BLaER1 (cell line): Measurements from ENCODE around the gene TRRAP.

Experiments used
- H3K27ac ChIP-seq: shearing (Covaris generic); formaldehyde crosslinking; 2 replicates; pipeline ENCODE4 v1.8.1; 2022
- H3K27me3 ChIP-seq: shearing (Covaris generic); formaldehyde crosslinking; 2 replicates; pipeline ENCODE4 v1.8.1; 2022
- H3K36me3 ChIP-seq: shearing (Covaris generic); formaldehyde crosslinking; 2 replicates; pipeline ENCODE4 v1.8.1; 2022
- H3K4me1 ChIP-seq: shearing (Covaris generic); formaldehyde crosslinking; 2 replicates; pipeline ENCODE4 v1.8.1; 2022
- H3K4me2 ChIP-seq: shearing (Covaris generic); formaldehyde crosslinking; 2 replicates; pipeline ENCODE4 v1.8.1; 2022
- H3K4me3 ChIP-seq: shearing (Covaris generic); formaldehyde crosslinking; 2 replicates; pipeline ENCODE4 v1.8.1; 2022
- H3K9ac ChIP-seq: shearing (Covaris generic); formaldehyde crosslinking; 2 replicates; pipeline ENCODE4 v1.8.1; 2022
- H3K9me3 ChIP-seq: shearing (Covaris generic); formaldehyde crosslinking; 2 replicates; pipeline ENCODE4 v1.8.1; 2022
- H4K20me1 ChIP-seq: shearing (Covaris generic); formaldehyde crosslinking; 2 replicates; pipeline ENCODE4 v1.8.1; 2022
- Cebpa-rat ChIP-seq: shearing (Covaris generic); IDR thresholded peaks from 2 replicates; pipeline ENCODE4 v1.8.1; 2022

The TRRAP gene

DNA sequence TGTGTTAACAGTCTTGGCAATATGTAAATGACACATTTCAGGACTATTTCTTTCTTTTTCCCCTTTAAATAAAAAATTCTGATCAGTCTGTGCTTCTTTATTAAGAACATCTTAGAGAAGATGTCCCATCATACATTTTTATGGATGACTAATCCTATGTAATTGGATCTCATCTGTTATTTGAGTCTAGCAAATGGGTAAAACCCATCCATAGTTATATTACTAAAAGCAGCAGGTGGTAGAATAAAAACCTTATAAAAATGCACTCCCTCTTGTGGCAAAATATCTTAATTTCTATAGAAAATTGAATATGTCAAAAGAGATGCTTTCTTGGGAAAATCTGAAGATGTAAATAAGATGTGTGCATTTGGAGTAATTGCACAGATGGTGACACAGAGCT, 35.3 kb downstream of the TRRAP start:
- no peaks in the 10 kb centered on the region for H3K4me1 ChIP-seq
- peaks cover 96% of the 10 kb centered on the region for H3K36me3 ChIP-seq
- no peaks in the 10 kb centered on the region for H3K9me3 ChIP-seq
- H3K27me3 ChIP-seq: no peaks in the 10 kb centered on the region
- H4K20me1 ChIP-seq: peaks cover 33% of the 10 kb centered on the region
- no peak for TF ChIP-seq Cebpa-rat
- H3K9ac ChIP-seq: no peak overlapping the region
- no peak overlapping the region for H3K4me2 ChIP-seq
- no peak overlapping the region for H3K4me3 ChIP-seq
- H3K27ac ChIP-seq: no peak overlapping the region

- Histone ChIP-seq H3K36me3 (peaks cover 97% of the 10 kb centered on the region), H3K4me2 (no peak overlapping the region), H3K9ac (no peak overlapping the region), H3K27ac (no peak overlapping the region), H4K20me1 (peaks cover 45% of the 10 kb centered on the region), H3K27me3 (no peaks in the 10 kb centered on the region), H3K9me3 (no peaks in the 10 kb centered on the region), H3K4me1 (no peaks in the 10 kb centered on the region), H3K4me3 (no peak overlapping the region)
- TF ChIP-seq Cebpa-rat: no peak
Observed at GRCh38 chr7:98917331-98917730, 39.0 kb downstream of the TRRAP start.

DNA sequence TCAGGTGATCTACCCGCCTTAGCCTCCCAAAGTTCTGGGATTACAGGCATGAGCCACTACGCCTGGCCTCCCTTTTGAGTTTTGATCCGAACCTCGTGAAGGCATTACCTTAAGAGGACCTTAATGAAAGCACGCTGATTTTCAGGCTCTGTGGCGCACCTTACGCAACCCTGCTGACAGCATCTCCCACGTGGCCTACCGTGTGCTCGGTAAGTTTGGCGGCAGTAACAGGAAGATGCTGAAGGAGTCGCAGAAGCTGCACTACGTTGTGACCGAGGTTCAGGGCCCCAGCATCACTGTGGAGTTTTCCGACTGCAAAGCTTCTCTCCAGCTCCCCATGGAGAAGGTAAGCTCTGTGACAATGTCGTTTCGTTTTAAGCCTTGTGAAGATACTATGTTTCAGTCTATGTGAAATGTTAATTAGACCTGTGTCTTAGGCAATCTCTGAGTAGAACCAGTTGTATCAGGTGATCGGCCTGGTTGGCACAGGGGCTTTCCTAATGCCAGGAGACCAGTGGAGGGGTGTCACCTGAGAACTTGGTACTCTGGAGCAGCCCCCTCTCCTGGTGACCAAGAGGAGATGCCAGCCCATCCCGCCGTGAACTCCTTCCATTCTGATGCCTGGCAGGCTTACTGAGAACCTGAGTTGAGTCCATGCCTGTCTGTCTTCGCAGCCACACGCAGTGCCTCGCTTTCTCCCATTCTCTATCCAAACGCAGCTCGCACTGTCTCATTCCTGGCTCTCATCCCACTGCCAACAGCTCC, 43.5 kb downstream of the TRRAP start:
- Histone ChIP-seq H3K9ac (no peak overlapping the region), H3K4me3 (no peak overlapping the region), H3K4me2 (no peak overlapping the region), H3K4me1 (no peaks in the 10 kb centered on the region), H3K36me3 (peaks cover 100% of the 10 kb centered on the region), H3K27me3 (no peaks in the 10 kb centered on the region), H4K20me1 (peaks cover 40% of the 10 kb centered on the region), H3K27ac (no peak overlapping the region), H3K9me3 (no peaks in the 10 kb centered on the region)
- TF ChIP-seq Cebpa-rat: no peak

DNA sequence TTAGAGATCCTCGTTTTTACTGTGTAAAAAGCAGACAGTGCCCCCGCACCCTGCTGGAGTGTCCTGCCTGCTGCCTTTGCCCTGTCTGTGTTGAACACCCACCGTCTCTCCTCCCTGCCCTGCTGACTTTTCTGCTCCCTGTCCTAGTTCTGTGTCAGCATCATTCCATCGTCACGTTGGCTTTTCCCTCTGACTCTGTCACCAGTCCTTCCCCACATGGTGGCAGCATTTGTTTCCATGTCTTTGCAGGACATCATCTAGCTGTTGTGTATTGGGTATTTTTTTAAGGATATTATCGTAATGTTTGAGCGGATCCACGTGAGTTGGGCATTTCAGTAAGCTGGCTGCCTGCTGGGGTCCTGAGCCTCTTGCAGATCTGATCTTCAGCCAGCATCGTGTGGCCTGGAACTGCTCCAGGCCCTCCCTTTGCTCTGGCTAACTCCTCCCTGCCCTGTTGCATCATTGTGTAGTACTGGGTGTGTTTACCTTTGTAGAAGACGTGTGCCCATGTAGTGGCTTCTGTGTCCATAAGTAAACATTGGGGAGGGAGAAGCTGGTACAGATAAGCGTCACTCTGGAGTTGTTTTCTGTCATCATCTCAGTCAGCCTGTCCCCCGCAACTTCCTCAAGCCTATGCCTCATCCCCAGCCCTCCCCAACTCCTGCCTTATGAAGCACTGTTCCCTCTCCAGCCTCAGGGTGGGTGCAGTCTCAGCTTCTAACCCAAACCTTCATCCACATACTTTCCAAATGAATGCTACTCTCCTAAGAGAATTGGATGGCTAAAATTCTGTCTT, 44.3 kb downstream of the TRRAP start:
- no peak for TF ChIP-seq Cebpa-rat
- H3K4me2 ChIP-seq: no peak overlapping the region
- no peaks in the 10 kb centered on the region for H3K4me1 ChIP-seq
- no peaks in the 10 kb centered on the region for H3K27me3 ChIP-seq
- peaks cover 100% of the 10 kb centered on the region for H3K36me3 ChIP-seq
- H4K20me1 ChIP-seq: peaks cover 40% of the 10 kb centered on the region
- no peak overlapping the region for H3K27ac ChIP-seq
- H3K4me3 ChIP-seq: no peak overlapping the region
- H3K9ac ChIP-seq: no peak overlapping the region
- H3K9me3 ChIP-seq: no peaks in the 10 kb centered on the region

DNA sequence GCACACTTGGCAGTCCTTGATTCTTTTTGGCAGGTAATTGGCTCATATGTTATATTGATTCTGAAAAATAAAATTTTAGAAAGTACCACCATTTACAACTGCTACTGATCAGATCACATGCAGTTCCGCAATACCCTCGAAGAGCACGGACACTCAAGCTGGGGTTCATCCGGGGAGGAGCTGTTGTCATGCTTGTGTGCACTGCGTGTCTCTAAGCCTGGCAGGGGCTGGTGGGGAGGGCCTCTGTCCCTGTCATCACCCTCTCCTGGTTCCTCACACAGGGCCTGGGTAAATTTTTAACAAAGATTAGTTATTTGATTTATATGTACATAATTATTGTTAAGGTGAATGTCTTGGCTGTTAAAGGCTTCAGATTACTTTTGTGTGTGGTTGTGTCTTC, 45.2 kb downstream of the TRRAP start:
- no peak overlapping the region for H3K4me3 ChIP-seq
- no peaks in the 10 kb centered on the region for H3K9me3 ChIP-seq
- H3K9ac ChIP-seq: no peak overlapping the region
- no peaks in the 10 kb centered on the region for H3K27me3 ChIP-seq
- H4K20me1 ChIP-seq: peaks cover 40% of the 10 kb centered on the region
- TF ChIP-seq Cebpa-rat: no peak
- no peak overlapping the region for H3K27ac ChIP-seq
- H3K4me1 ChIP-seq: no peaks in the 10 kb centered on the region
- H3K4me2 ChIP-seq: no peak overlapping the region
- H3K36me3 ChIP-seq: peaks cover 100% of the 10 kb centered on the region

- TF ChIP-seq Cebpa-rat: no peak
- H3K9ac ChIP-seq: no peak overlapping the region
- peaks cover 21% of the 10 kb centered on the region; the same call in 1 of the 2 replicates for H4K20me1 ChIP-seq
- H3K36me3 ChIP-seq: peaks cover 100% of the 10 kb centered on the region
- H3K4me1 ChIP-seq: no peaks in the 10 kb centered on the region
- no peaks in the 10 kb centered on the region for H3K9me3 ChIP-seq
- H3K4me2 ChIP-seq: no peak overlapping the region
- no peaks in the 10 kb centered on the region for H3K27me3 ChIP-seq
- H3K4me3 ChIP-seq: no peak overlapping the region
- H3K27ac ChIP-seq: no peak overlapping the region
Observed at GRCh38 chr7:98927125-98927524, 48.8 kb downstream of the TRRAP start.

GRCh38 chr7:98930464-98930863, 52.1 kb downstream of the TRRAP start:
- Histone ChIP-seq H3K27me3 (no peaks in the 10 kb centered on the region), H3K4me3 (no peak overlapping the region), H3K4me2 (no peak overlapping the region), H3K9ac (no peak overlapping the region), H3K9me3 (no peaks in the 10 kb centered on the region), H3K27ac (no peak overlapping the region), H3K36me3 (peaks cover 100% of the 10 kb centered on the region), H4K20me1 (0 out of 2 replicates have a peak, but pooled peaks cover 7% of the 10 kb centered on the region), H3K4me1 (no peaks in the 10 kb centered on the region)
- no peak for TF ChIP-seq Cebpa-rat

GRCh38 chr7:98930921-98931320, 52.6 kb downstream of the TRRAP start:
- Histone ChIP-seq H3K9ac (no peak overlapping the region), H3K9me3 (no peaks in the 10 kb centered on the region), H4K20me1 (peaks cover 8% of the 10 kb centered on the region; the same call in 1 of the 2 replicates), H3K4me3 (no peak overlapping the region), H3K4me1 (no peaks in the 10 kb centered on the region), H3K27me3 (no peaks in the 10 kb centered on the region), H3K36me3 (peaks cover 99% of the 10 kb centered on the region), H3K27ac (no peak overlapping the region), H3K4me2 (no peak overlapping the region)
- TF ChIP-seq Cebpa-rat: no peak

GRCh38 chr7:98933321-98933720, 55.0 kb downstream of the TRRAP start:
- H3K36me3 ChIP-seq: peaks cover 99% of the 10 kb centered on the region
- peaks cover 16% of the 10 kb centered on the region; the same call in 1 of the 2 replicates for H4K20me1 ChIP-seq
- H3K4me1 ChIP-seq: no peaks in the 10 kb centered on the region
- no peak overlapping the region for H3K4me3 ChIP-seq
- no peak overlapping the region for H3K9ac ChIP-seq
- no peak for TF ChIP-seq Cebpa-rat
- no peak overlapping the region for H3K4me2 ChIP-seq
- H3K9me3 ChIP-seq: no peaks in the 10 kb centered on the region
- H3K27ac ChIP-seq: no peak overlapping the region
- no peaks in the 10 kb centered on the region for H3K27me3 ChIP-seq

- Histone ChIP-seq H3K4me1 (no peaks in the 10 kb centered on the region), H3K9ac (no peak overlapping the region), H3K27ac (no peak overlapping the region), H3K27me3 (no peaks in the 10 kb centered on the region), H3K4me2 (no peak overlapping the region), H4K20me1 (peaks cover 16% of the 10 kb centered on the region; the same call in 1 of the 2 replicates), H3K9me3 (no peaks in the 10 kb centered on the region), H3K4me3 (no peak overlapping the region), H3K36me3 (peaks cover 99% of the 10 kb centered on the region)
- no peak for TF ChIP-seq Cebpa-rat
Observed at GRCh38 chr7:98934267-98934666, 55.9 kb downstream of the TRRAP start.
